Activated T-cell treated with anti-CD3 and anti-CD28 coated beads for 4 hours (primary cell): ENCODE results near the gene FBXL13.
"Not testable (repeated sequence)": the region's sequence is repeated elsewhere in the genome, so short reads cannot be mapped to it uniquely, and the experiment has no call there.

Experiments used
- DNase-seq: peaks from one replicate; pipeline ENCODE4 v3.0.0-alpha.2; 2020

Gene FBXL13

DNA sequence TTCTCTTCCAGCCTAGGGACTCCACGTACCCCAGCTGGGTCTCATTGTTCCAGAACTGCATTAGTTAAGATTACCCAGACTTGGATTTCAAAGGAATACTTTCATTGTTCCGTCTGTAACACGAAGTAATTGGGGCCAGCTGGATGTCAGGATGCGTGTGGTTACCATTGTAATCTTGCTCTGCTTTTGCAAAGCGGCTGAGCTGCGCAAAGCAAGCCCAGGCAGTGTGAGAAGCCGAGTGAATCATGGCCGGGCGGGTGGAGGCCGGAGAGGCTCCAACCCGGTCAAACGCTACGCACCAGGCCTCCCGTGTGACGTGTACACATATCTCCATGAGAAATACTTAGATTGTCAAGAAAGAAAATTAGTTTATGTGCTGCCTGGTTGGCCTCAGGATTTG, 140.8 kb downstream of the FBXL13 start:
- no peak for DNase-seq

DNA sequence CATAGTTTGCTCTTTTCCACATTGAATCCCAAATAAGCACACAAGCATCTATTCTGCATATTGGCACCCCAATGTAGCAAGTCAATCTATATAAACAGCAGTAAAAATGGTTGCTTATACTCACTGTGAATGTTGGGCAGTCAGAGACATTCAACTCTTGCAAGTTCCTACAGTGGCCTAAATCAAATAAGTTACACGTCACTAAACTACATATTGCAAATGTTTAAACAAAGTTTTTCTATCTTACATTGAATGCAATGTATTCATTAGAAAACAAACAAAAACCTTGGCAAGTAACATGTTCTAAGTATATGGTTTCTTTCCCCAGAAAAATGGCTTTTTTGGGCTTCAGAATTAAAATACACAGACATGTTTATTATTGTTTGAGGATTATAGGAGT, 142.8 kb downstream of the FBXL13 start:
- no peak for DNase-seq

DNA sequence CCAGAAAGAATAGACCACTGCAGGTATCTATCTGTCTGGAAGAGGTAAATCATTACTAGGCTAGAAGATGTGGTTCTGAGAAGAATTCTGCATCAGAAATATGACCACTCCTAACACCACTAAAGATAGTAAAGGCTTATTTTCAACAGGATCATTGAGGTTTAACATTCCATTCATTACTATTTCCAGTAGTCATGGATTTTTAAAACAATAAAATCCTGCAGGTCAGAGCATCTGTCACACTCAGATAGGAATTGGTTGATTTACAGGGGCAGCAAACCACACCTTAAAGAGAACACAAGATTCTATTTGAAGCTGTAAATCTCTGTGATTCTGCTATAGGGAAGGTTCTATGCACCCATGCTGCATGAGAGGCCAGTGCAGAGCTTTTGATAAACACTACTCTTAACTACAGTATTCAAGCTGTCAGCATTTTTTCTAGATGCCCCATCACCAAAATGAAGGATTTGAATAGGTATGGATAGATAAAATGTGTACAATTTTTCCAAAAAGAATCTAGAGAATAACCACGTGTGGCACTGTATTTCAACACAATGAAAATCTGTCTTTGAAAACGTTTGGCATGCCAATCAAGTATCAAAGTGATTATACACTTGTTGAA, 147.2 kb downstream of the FBXL13 start:
- DNase-seq, result no peak

DNA sequence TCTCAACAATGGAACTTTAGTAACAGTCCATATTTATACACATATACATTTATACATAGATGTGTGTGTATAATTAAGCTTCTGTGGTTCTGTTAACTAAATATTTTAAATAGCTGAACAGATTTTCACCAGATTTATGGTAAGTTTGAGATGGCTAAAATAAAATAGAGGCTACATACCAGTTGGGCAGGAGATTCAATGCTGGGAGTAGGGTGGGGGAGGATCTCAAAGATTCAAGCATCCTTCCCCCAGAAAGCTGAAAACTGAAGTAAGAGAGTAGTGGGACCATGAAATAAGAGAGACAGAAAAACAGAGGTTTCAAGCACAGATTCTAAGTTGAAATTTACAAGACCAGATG, 147.8 kb downstream of the FBXL13 start:
- no peak for DNase-seq

DNA sequence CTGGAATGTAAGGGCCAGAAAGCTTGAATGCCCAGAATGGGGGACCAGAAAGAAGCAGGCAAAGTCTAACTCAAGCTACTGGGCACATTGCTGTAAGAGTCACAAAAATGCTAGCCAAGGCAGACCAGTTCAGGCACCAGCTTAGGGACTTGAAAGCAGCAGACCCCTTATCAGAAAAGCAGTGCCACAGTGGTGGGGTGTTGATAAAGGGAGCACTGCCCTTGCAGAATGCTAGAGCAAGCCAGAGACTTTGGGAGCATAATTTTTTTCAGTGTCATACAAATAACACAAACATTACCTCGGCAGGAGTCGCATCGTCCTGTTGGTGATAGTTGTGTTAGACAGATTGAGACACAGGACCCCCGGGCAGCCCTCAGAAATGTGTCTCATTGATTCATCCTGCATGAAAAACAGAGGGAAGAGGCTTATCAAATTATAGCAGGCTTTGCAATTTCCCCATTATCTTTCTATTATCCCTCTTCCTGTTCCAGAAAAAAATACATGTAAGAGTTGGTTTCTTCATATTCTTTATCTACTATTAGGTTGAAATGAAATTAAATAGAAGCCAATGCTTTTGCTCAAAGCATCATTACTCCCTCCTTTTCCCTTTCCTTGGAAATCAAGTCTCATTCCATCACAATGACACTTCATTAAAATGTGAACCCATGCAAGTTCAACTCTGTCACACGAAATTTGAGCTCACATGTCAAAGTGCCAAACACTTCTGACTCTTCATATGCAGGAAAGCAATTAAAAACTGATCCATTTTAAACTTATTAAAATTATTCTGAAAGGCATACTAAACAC, 148.4 kb downstream of the FBXL13 start:
- no peak for DNase-seq

DNA sequence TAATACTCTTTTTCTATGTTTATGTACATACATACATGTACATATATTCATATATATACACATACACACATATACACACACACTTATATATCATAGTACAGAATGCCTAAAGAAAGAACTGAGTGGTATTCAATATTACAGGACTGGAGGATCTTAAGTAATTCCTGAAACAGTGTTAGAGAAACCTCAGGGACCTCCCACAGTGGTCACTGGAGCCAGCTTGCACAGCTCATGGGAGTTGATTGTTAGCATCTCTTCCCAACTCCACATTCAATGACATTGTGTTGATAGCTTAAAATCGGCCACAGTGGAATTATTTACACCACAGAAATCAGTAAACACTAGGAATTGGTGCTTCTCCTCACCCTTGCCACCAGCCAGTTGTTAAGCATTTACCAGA, 155.8 kb downstream of the FBXL13 start:
- no peak for DNase-seq

DNA sequence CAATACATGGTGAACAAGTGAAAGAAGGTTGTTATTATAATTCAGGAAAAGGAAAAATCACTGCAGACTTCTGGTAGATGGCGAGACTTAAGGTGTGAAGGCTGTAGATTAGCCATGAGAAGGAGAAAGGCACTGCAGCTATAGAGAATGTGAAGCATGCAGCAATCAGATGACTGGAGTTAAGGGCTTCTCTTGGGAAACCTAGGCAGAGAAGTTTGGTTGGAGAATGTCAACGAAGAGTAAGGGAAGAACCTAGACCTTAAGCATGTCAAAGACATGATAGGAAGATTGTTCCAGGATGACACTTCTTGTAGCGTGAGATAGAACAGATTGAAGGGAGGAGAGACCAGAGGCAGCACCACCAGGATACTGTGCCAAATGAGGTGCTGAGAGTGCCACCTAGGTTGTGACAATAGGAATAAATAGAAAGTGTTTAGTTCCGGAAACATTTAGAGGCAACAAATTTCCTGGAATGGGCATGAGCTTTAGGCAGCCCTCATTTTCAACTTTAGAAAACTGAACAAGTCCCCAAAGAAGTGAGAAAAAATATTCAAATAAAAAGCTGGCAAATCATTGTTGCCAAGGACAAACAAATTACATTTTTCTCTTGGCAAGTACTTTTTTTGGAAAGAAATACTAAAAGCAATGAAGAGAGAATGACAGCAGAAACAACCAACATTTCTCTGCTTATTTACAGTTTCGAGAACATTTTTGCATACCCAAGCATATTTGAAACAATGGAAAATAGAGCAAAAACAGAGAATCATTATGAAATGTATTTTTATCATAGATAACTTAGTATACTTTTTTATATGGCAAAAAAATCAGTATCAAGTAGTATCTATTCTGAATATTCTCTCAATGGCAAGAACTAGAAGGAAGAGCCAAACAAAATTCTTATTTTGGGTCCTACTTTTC, 156.9 kb downstream of the FBXL13 start:
- no peak for DNase-seq

DNA sequence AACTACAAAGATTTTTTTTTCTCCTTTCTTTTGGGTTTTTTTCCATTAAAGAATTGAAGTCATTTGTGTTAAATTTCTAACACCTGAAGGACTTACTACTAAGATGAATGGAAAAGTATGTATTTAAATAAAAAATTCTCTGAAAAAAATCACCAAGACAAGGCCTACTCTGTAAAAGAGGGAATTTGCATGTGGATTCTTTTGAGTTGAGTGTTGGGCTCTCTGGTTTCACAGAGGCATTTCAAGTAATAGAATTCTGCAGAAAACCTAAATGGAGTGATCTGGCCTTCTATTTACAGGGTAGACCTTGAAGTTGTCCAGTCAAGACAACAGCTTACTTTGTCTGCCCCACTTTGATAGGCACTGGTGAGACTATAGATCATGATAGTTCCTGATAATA, 157.7 kb downstream of the FBXL13 start:
- no peak for DNase-seq

DNA sequence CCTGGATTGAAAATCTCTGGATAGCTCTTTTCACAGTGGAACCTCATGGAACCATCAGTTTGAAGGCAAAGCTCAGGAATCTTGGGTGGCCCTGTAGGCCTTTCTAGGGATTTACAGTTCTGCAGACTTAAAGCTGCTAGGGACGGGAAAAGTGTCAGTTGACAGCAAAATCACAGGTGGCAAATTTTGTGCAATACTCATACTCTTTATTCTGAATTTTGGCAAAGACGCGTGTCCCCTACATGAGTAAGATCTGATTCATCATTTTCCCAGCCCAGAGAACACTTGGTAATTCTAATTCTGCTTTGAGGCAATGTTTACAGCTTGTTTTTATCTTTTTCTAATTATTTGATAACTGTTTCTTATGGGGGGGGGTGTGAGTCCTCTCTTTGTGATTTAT, 158.2 kb downstream of the FBXL13 start:
- DNase-seq, result no peak

DNA sequence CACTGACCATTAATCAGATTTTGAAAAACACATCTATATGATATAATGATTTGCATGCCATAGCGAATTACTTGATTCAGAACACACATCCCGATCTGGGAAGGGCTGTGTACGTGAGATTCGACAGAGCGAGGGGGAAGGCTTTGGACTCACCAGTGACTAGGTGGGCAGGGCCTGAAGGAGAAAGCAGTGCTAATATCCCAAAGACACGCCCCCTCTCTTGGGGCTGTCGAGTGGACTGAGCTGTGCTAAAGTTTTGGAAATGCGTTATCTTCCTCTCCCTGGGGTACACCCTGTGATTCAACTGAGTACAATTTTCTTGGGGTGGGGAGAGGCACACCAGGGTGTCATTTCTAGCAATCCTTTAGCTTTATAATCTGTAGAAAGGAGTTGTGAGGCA, 160.0 kb downstream of the FBXL13 start:
- DNase-seq, result no peak

DNA sequence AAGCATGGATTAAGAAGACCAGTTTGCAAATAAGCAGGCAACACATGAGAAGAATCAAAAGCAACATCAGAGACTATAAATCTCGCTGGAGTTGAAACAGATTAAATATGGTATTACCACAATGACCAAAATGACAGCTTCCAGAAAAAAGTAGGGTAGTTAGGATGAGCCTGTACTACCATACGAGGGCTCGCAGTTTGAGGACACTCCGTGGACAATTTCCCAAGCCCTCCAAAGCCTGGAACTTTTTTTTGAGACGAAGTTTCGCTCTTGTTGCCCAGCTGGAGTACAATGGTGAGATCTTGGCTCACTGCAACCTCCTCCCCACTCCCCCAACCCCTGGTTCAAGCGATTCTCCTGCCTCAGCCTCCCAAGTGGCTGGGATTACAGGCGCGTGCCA, 160.8 kb downstream of the FBXL13 start:
- DNase-seq, result no peak

DNA sequence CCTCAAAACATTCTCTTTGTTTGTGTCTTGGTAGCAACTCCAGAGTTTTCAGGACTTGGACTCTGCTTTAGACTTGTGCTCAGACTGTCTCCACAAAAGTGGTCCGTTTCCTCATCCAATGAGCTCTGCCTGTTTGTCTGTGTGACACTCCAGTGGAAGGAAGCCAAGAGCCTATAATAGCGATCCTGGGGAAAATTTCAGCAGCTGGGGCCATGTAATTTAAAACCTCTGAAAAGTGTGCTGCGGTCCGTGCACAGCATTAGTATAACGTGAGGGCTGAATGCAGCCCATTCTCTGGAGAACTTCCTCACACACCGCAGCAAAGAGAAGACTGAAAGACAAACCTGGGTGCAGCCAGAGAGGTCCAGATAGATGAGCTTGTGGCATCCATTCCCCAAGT, 161.9 kb downstream of the FBXL13 start, which contains the start of gene LRRC17:
LRRC17 (plus strand) TSS at position 259 of the 400 bp plus-strand sequence. CDS start 20,914 bp downstream, outside the sequence.
- DNase-seq, result no peak

DNA sequence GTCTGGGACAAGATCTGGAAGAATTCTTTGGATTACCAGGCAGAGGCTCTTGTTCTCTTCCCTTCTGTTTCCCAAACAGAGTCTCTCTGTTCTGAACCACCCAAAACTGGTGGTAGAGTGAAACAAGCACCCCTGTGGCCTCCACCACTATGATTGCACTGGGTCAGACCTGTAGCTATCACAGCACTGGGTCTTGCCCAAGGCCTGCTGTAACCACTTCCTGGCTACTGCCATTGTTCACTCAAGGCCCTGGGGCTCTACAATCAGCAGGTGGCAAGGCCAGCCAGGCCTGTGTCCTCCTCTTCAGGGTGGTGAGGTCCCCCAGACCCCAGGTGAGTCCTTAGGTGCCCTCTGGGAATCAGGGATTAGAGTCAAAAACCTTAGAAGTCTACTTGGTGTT, 165.9 kb downstream of the FBXL13 start:
- DNase-seq, result no peak

DNA sequence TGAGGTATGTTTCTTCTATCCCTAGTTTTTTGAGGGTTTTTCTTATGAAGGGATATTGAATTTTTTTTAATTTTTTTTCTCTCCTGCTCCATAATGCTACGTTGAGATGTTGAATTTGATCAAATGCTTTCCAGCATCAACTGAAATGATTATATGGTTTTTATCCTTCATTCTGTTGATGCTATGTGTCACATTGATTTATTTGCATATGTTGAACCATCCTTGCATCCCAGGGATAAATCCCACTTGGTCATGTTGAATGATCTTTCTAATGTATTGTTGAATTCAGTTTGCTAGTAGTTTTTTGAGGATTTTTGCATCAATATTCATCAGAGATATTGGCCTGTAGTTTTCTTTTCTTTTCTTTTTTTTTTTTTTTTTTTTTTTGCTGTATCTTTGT, 171.0 kb downstream of the FBXL13 start:
- not testable (repeated sequence) for DNase-seq

DNA sequence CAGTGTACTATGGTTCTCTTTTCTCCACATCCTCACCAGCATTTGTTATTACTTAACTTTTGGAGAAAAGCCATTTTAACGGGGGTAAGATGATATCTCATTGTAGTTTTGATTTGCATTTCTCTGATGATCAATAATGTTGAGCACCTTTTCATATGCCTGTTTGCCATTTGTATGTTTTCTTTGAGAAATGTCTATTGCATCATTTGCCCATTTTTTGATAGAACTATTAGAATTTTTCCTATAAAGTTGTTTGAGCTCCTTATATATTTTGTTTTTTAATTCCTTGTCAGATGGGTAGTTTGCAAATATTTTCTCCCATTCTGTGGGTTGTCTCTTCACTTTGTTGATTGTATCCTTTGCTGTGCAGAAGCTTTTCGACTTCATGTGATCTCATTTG, 172.5 kb downstream of the FBXL13 start:
- not testable (repeated sequence) for DNase-seq

DNA sequence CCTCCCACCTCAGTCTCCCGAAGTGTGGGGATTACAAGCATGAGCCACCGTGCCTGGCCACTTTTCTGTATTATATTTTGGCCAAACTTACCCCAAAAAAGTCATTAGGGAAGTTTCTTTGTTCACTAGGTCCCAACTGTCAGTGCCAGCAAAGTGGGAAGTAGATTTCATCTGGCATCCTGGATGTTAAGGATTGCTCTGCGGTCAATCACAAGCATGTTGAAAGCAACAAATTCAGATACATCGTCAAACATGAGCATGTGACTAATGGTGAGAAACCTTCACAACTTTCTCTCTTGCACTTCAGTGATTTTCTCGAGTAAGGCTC, 176.1 kb downstream of the FBXL13 start:
- no peak for DNase-seq

DNA sequence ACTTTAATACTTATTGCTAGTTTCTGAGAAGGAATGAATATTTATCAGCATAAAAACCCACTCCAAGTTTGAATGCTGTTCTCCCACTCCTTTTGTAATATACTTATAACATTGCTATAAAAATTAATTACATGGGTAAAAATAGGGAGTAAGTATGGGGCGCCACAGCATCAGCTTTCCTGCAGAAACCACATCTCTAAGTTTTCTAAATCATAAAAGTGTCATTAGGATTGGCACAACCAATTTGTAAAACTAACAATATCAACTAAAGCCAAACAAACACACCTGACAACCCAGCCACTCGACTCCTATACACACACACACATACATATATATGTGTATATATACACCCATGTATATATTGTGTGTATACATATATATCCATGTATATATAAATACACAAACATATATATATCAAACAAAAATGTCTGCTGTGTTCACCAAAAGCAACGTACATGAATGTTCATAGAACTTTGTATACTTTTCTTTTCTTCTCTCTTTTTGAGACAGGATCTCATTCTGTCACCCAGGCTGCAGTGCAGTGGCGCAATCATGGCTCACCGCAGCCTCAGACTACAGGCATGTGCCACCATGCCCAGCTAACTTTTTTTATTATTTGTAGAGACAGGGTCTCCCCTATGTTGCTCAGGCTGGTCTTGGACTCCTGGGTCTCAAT, 176.6 kb downstream of the FBXL13 start:
- no peak for DNase-seq

DNA sequence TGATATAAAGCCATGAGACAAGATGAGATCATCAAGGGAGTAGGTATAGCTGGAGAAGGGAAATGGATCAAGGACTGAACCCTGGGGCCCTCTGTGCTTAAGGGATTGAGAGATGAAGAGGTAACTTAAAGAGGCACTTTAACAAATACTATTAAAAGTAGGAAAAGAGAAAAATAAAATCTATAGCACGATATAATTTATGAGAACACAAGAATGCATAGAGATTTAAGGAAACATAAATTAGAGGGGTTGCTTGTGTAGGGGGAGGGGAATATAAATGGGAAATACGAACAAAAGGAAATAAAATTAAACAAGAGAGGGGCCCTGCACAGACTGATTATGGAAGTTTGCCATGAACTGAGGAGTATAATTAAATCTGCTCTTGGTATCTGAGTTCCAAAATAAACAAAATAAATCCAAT, 177.4 kb downstream of the FBXL13 start:
- no peak for DNase-seq

DNA sequence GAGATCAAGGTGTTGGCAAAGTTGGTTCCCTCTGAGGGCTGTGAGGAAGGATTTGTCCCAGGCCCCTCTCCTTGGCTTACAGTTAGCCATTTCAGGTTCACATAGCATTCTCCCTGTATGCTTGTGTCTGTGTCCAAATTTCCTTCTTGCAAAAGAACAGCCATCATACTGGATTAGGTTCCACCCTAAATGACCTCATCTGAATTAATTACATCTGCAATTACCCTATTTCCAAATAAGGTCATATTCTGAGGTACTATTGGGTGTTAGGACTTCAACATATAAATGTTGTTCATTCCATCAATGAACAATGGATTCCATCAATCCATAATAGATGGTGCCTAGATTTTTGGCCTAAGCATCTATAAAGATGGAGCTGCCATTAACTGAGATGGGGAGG, 178.0 kb downstream of the FBXL13 start:
- no peak for DNase-seq

DNA sequence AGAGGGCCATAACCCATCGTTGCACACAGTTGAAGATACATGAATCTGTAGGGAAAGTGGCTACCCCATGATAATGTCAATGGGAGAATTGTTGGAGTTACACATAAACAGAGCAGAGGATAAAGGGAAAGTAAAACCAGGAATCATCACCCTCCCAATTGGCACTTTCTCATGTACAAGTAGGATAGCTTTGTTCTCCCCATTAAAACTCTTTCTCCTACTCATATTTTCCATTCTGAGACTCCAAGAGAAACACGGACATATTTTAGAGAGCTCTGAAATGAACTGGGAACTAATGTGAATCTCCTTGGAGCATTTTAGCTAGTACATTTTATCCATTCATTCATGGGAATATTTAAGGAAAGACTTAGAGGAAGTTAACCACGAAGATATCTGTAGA, 179.0 kb downstream of the FBXL13 start:
- no peak for DNase-seq

DNA sequence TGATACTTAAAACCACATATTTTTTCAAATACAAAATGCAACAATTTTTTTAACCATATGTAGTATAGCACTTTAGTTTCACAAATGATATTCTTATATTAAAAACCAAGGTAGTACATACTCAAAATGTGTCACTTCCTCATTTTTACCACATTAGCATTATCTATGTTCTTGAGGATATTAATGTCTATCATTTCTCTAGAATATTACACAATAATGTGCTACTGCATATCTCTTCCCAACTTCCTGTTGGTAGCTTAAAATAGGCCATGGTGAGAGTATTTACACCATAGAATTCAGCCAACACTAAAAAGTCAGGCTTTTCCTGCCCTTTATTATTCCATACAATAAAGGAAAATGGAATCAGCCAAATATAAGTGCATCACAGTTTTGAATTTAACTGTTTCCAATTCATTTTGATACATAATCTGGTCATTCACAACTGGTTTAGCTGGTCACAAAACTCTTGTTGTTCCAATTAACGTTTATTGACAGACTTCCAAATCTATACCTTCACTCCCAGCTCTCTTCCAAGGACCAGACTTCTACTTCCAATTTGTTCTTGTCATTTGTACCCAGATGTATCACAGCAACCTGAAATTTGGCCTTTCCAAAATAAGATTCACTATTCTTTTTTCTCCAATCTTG, 181.8 kb downstream of the FBXL13 start:
- DNase-seq, result no peak

DNA sequence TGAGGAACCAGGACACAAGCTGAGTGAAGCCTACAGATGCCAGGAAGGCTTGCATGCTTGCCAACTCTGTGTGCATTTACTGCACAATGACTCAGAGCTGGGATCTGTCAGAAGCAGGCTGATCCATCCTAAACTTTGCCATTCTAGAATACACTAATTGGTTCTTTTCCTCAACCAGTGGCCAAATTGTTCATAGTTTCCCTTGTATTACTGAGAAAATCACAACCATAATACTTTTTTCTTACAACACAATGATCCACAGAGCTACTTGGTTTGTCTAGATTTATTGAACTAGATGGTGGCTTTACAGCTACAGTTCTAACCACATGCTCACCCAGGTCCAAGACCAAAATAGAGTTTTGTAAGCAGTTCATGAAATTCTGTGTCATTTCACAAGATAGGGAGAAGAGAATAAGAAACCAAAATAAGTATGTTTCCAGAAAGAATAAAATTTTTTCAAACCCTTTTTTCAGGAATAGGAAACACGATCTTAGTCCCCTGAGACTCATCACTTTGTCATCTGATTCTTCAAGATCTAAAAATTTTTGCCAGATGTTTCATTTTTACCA, 182.8 kb downstream of the FBXL13 start:
- no peak for DNase-seq
